ENCODE data around the gene MSANTD1. TPM values are rescaled to one million over a fixed set of nuclear protein-coding genes. Genes with fewer than 3 reads are reported as not detected.

Gene MSANTD1
- total RNA-seq, 1 experiment from 2014 or later = 0.77 TPM

GRCh38 chr4:3234171-3235029, 14.6 kb upstream of the MSANTD1 start:
- Histone ChIP-seq H3K36me3 (ENCODE audit: low read depth, low read length) (peaks cover 5% of the 10 kb centered on the region; the same call in 1 of the 2 replicates), H3K4me3 (ENCODE audit: low read length) (no peak overlapping the region), H3K4me2 (ENCODE audit: low read length) (no peak overlapping the region), H3K9ac (ENCODE audit: low read length) (no peak overlapping the region), H3K9me3 (ENCODE audit: low read length) (no peaks in the 10 kb centered on the region), H4K20me1 (ENCODE audit: low read length) (no peaks in the 10 kb centered on the region), H3F3A (ENCODE audit: low read length, unreplicated experiment) (no peaks in the 10 kb centered on the region), H3K27ac (ENCODE audit: low read length) (no peak overlapping the region), H3K27me3 (ENCODE audit: low read length) (no peaks in the 10 kb centered on the region), H3K4me1 (ENCODE audit: insufficient read depth, low read length) (no peaks in the 10 kb centered on the region), H3K9me2 (replicated peaks; ENCODE audit: low read length) (no peaks in the 10 kb centered on the region), H3K79me2 (ENCODE audit: low read length) (no peaks in the 10 kb centered on the region), H2AFZ (ENCODE audit: low read length) (no peak overlapping the region)
- ChIA-PET CTCF (no interaction called here), POLR2A (ENCODE audit: unreplicated experiment) (no interaction called here)
- intact Hi-C loops (cut with micrococcal nuclease) = no loop called here
- TF ChIP-seq EZH2 (IDR thresholded peaks at IDR 0.05; ENCODE audit: low read length, unreplicated experiment) (no peak), CTCF (conservative IDR thresholded peaks at IDR 0.05; ENCODE audit: low read depth, low read length) (no peak), EZH2phosphoT487 (IDR thresholded peaks at IDR 0.05; ENCODE audit: borderline replicate concordance, low read length) (no peak)
- ATAC-seq = no peak
- no TSS peak for BruUV-seq (replicated peaks)
- no peak for DNase-seq

GRCh38 chr4:3235030-3235345, 14.0 kb upstream of the MSANTD1 start:
- Histone ChIP-seq H3K27ac (ENCODE audit: low read length) (no peak overlapping the region), H3K27me3 (ENCODE audit: low read length) (no peaks in the 10 kb centered on the region), H3K4me3 (ENCODE audit: low read length) (no peak overlapping the region), H3K9ac (ENCODE audit: low read length) (no peak overlapping the region), H3K4me1 (ENCODE audit: insufficient read depth, low read length) (no peaks in the 10 kb centered on the region), H3K9me3 (ENCODE audit: low read length) (no peaks in the 10 kb centered on the region), H3K36me3 (ENCODE audit: low read depth, low read length) (no peaks in the 10 kb centered on the region), H3K4me2 (ENCODE audit: low read length) (no peak overlapping the region), H4K20me1 (ENCODE audit: low read length) (no peaks in the 10 kb centered on the region), H3F3A (ENCODE audit: low read length, unreplicated experiment) (no peaks in the 10 kb centered on the region), H3K9me2 (replicated peaks; ENCODE audit: low read length) (no peaks in the 10 kb centered on the region), H2AFZ (ENCODE audit: low read length) (no peak overlapping the region), H3K79me2 (ENCODE audit: low read length) (no peaks in the 10 kb centered on the region)
- intact Hi-C loops (cut with micrococcal nuclease) = no loop called here
- ChIA-PET POLR2A (ENCODE audit: unreplicated experiment) (no interaction called here), CTCF (no interaction called here)
- no peak for TF ChIP-seq EZH2 (IDR thresholded peaks at IDR 0.05; ENCODE audit: low read length, unreplicated experiment)
- TF ChIP-seq CTCF (conservative IDR thresholded peaks at IDR 0.05; ENCODE audit: low read depth, low read length) = no peak
- no peak for TF ChIP-seq EZH2phosphoT487 (IDR thresholded peaks at IDR 0.05; ENCODE audit: borderline replicate concordance, low read length)
- DNase-seq (no peak), ATAC-seq (no peak)
- BruUV-seq (replicated peaks) = no TSS peak

GRCh38 chr4:3235581-3235980, 13.4 kb upstream of the MSANTD1 start:
- TF ChIP-seq EZH2 (IDR thresholded peaks at IDR 0.05; ENCODE audit: low read length, unreplicated experiment) = no peak
- no peak for TF ChIP-seq EZH2phosphoT487 (IDR thresholded peaks at IDR 0.05; ENCODE audit: borderline replicate concordance, low read length)
- TF ChIP-seq CTCF (conservative IDR thresholded peaks at IDR 0.05; ENCODE audit: low read depth, low read length) = no peak
- POLR2A ChIA-PET (ENCODE audit: unreplicated experiment) = no interaction called here
- H3F3A ChIP-seq (ENCODE audit: low read length, unreplicated experiment) = no peaks in the 10 kb centered on the region

More at GRCh38 chr4:3235581-3235980, 13.4 kb upstream of the MSANTD1 start:
- Histone ChIP-seq H3K27me3 (ENCODE audit: low read length) (no peaks in the 10 kb centered on the region), H3K79me2 (ENCODE audit: low read length) (no peaks in the 10 kb centered on the region), H3K9me3 (ENCODE audit: low read length) (no peaks in the 10 kb centered on the region), H3K36me3 (ENCODE audit: low read depth, low read length) (no peaks in the 10 kb centered on the region), H4K20me1 (ENCODE audit: low read length) (no peaks in the 10 kb centered on the region), H3K9me2 (replicated peaks; ENCODE audit: low read length) (no peaks in the 10 kb centered on the region), H2AFZ (ENCODE audit: low read length) (no peak overlapping the region), H3K4me3 (ENCODE audit: low read length) (no peak overlapping the region), H3K9ac (ENCODE audit: low read length) (no peak overlapping the region), H3K27ac (ENCODE audit: low read length) (no peak overlapping the region), H3K4me1 (ENCODE audit: insufficient read depth, low read length) (no peaks in the 10 kb centered on the region), H3K4me2 (ENCODE audit: low read length) (no peak overlapping the region)
- ATAC-seq (no peak), DNase-seq (no peak)
- intact Hi-C loops (cut with micrococcal nuclease) = no loop called here
- CTCF ChIA-PET = no interaction called here
- BruUV-seq (replicated peaks) = no TSS peak

Data from PC-3 (cell line).